WTC11 (cell line): ENCODE measurements around the gene MLXIP. TPM values are rescaled to one million over a fixed set of nuclear protein-coding genes. Genes with fewer than 3 reads are reported as not detected.

ENCODE experiments used
- ATAC-seq: fragments of 200-7000 bp; cut with Tn5 transposase; 2 replicates; pipeline ENCODE4 v1.10.0; 2021; ENCODE audit warnings: mild to moderate bottlenecking, moderate library complexity
- CTCF ChIA-PET: fragments of 300-600 bp; sonication (Branson Sonifier 250); formaldehyde crosslinking; loops from one replicate; lab custom pipeline; 2021; ENCODE audit warnings: antibody characterized with exemption; lab: Charles Lee
- POLR2A ChIA-PET: fragments of 350-600 bp; sonication (Branson Sonifier 250); formaldehyde crosslinking; loops from one replicate; lab custom pipeline; 2021; ENCODE audit warnings: antibody characterized with exemption; lab: Charles Lee
- DNase-seq: peaks from one replicate; pipeline ENCODE4 v3.0.0; 2021; ENCODE audit warnings: low spot score
- H3K27ac Mint-ChIP-seq: 2 replicates; pipeline ENCODE4 v1.8.0; 2021; ENCODE audit warnings: mixed read lengths
- H3K27me3 Mint-ChIP-seq: 2 replicates; pipeline ENCODE4 v1.8.0; 2021; ENCODE audit warnings: low read depth, mild to moderate bottlenecking, moderate library complexity, mixed read lengths
- H3K36me3 Mint-ChIP-seq: 2 replicates; pipeline ENCODE4 v1.8.0; 2021; ENCODE audit warnings: mixed read lengths
- H3K4me1 Mint-ChIP-seq: 2 replicates; pipeline ENCODE4 v1.8.0; 2022; ENCODE audit warnings: mixed read lengths
- H3K4me3 Mint-ChIP-seq: 2 replicates; pipeline ENCODE4 v1.8.0; 2021; ENCODE audit warnings: mild to moderate bottlenecking, moderate library complexity, mixed read lengths
- H3K9me3 Mint-ChIP-seq: 2 replicates; pipeline ENCODE4 v1.8.0; 2021; ENCODE audit warnings: mixed read lengths
- AR ChIP-seq: fragments of 250-450 bp; sonication (Bioruptor Pico); IDR thresholded peaks from 2 replicates; pipeline ENCODE4 v1.9.0; 2021; ENCODE audit warnings: mild to moderate bottlenecking
- CTCF ChIP-seq: fragments of 200-600 bp; IDR thresholded peaks from 2 replicates; pipeline ENCODE4 v1.8.0; 2022; ENCODE audit warnings: antibody characterized with exemption
- E2F4 ChIP-seq: sonication (generic); formaldehyde crosslinking; IDR thresholded peaks from 2 replicates; pipeline ENCODE4 v1.8.1; 2022; ENCODE audit warnings: low read depth, mild to moderate bottlenecking, moderate library complexity, missing genetic modification reagents, borderline replicate concordance
- ERG ChIP-seq: fragments of 250-450 bp; sonication (Bioruptor Pico); IDR thresholded peaks from 2 replicates; pipeline ENCODE4 v1.8.0; 2021; ENCODE audit warnings: mild to moderate bottlenecking
- FOXP4 ChIP-seq: sonication (generic); formaldehyde crosslinking; IDR thresholded peaks from 2 replicates; pipeline ENCODE4 v1.8.0; 2022; ENCODE audit warnings: mild to moderate bottlenecking, missing genetic modification reagents
- MXD4 ChIP-seq: fragments of 250-450 bp; sonication (Bioruptor Pico); IDR thresholded peaks from 2 replicates; pipeline ENCODE4 v1.8.0; 2021; ENCODE audit warnings: mild to moderate bottlenecking, moderate library complexity, borderline replicate concordance
- RELA ChIP-seq: sonication (generic); formaldehyde crosslinking; IDR thresholded peaks from 2 replicates; pipeline ENCODE4 v1.8.1; 2022; ENCODE audit warnings: missing genetic modification reagents, mild to moderate bottlenecking, borderline replicate concordance
- SOX15 ChIP-seq: fragments of 250-450 bp; sonication (Bioruptor Pico); IDR thresholded peaks from 2 replicates; pipeline ENCODE4 v1.9.0; 2021; ENCODE audit warnings: mild to moderate bottlenecking
- ZBTB43 ChIP-seq: sonication (generic); formaldehyde crosslinking; IDR thresholded peaks from 2 replicates; pipeline ENCODE4 v1.8.1; 2023; ENCODE audit warnings: mild to moderate bottlenecking, missing genetic modification reagents
- ZNF138 ChIP-seq: sonication (generic); formaldehyde crosslinking; conservative IDR thresholded peaks from 2 replicates; pipeline ENCODE4 v1.8.1; 2022; ENCODE audit warnings: mild to moderate bottlenecking, moderate library complexity, missing genetic modification reagents
- ZNF317 ChIP-seq: sonication (generic); formaldehyde crosslinking; IDR thresholded peaks from 2 replicates; pipeline ENCODE4 v1.8.1; 2023; ENCODE audit warnings: low read depth, mild to moderate bottlenecking, moderate library complexity, missing genetic modification reagents, borderline replicate concordance
- ZNF396 ChIP-seq: fragments of 250-450 bp; sonication (Bioruptor Pico); IDR thresholded peaks from 2 replicates; pipeline ENCODE4 v1.8.0; 2021; ENCODE audit warnings: mild to moderate bottlenecking, moderate library complexity, borderline replicate concordance
- total RNA-seq: library from RNA; stranded (reverse); gene quantifications from 3 replicates; pipeline ENCODE4 v1.2.3, GENCODE V29; 2021
- TF ChIP-seq, protein P1 (sequence below): sonication (generic); formaldehyde crosslinking; IDR thresholded peaks from 2 replicates; pipeline ENCODE4 v1.8.0; 2022; ENCODE audit warnings: mild to moderate bottlenecking, missing genetic modification reagents
- TF ChIP-seq, protein P2 (sequence below): fragments of 250-450 bp; sonication (Bioruptor Pico); IDR thresholded peaks from 2 replicates; pipeline ENCODE4 v1.9.0; 2021; ENCODE audit warnings: mild to moderate bottlenecking
- TF ChIP-seq, protein P3 (sequence below): fragments of 250-450 bp; sonication (Bioruptor Pico); conservative IDR thresholded peaks from 2 replicates; pipeline ENCODE4 v1.9.0; 2021; ENCODE audit warnings: mild to moderate bottlenecking

The MLXIP gene
- total RNA-seq, 1 experiment from 2014 or later = 49.4 TPM

DNA sequence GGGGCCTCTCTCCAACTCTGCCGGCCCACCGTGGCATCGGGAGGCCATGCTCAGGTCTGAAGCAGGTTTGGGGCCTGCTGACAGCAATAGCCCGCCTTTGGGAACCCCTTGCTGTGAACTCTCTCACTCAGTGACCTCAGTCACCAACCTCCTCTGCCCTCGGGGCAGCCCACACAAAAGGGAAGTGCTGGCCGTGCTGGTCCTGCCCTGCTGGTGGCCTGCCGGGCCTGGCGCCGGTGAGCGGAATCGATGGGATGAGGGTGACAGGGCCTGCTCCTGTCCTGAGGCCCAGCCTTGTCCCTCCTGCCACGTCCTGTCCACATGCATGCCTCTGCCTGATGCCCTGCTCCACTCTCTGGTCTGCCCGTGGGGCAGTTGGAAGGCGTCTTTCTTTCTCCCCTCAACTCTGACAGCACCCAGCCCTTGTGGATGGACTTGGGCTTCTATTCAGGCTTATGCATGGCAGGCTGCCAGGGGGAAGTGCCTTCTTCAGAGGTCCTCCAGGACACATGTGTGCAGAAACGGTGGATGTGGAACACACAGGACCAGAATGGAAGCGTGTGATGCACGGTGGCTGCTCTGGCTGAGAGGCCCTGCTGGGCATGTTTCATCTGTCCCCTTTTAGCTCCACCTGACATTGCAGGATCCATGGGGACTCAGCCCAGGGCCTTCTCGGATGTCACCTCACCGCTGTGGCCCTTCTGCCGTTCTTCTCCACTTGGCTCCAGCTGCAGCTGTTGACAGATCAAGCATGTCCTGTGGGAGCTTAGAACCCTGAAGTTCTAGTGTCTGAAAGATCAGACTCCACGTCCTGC is 63.6 kb downstream of the MLXIP start:
- ATAC-seq = no peak
- CTCF ChIA-PET = interaction anchor here (0.5 to 1.2 kb wide), 3 partner anchors 9 to 385 kb away, joined by 4 to 5 read pairs (median 4); no protein-coding TSS in a partner anchor
- no peak for TF ChIP-seq AR (CRISPR knock-in tag)
- TF ChIP-seq, protein P1, sequence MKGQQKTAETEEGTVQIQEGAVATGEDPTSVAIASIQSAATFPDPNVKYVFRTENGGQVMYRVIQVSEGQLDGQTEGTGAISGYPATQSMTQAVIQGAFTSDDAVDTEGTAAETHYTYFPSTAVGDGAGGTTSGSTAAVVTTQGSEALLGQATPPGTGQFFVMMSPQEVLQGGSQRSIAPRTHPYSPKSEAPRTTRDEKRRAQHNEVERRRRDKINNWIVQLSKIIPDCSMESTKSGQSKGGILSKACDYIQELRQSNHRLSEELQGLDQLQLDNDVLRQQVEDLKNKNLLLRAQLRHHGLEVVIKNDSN (CRISPR knock-in tag) = no peak
- no peak for TF ChIP-seq ERG (CRISPR knock-in tag)
- TF ChIP-seq RELA = no peak
- TF ChIP-seq, protein P2, sequence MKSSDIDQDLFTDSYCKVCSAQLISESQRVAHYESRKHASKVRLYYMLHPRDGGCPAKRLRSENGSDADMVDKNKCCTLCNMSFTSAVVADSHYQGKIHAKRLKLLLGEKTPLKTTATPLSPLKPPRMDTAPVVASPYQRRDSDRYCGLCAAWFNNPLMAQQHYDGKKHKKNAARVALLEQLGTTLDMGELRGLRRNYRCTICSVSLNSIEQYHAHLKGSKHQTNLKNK = no peak
- TF ChIP-seq ZNF317 (CRISPR knock-in tag) = no peak
- TF ChIP-seq MXD4 (CRISPR knock-in tag) = no peak
- no peak for TF ChIP-seq CTCF
- TF ChIP-seq SOX15 (CRISPR knock-in tag) = no peak
- no peak for TF ChIP-seq E2F4 (CRISPR knock-in tag)
- TF ChIP-seq, all 79 proteins: peak for 0

GRCh38 chr12:122142857-122143256 is 64.3 kb downstream of the MLXIP start:
- CTCF ChIA-PET = interaction anchor here (0.5 to 1.2 kb wide), 2 partner anchors 10 to 12 kb away, joined by 4 to 5 read pairs; no protein-coding TSS in a partner anchor
- DNase-seq (no peak), ATAC-seq (no peak)
- TF ChIP-seq, protein P3, sequence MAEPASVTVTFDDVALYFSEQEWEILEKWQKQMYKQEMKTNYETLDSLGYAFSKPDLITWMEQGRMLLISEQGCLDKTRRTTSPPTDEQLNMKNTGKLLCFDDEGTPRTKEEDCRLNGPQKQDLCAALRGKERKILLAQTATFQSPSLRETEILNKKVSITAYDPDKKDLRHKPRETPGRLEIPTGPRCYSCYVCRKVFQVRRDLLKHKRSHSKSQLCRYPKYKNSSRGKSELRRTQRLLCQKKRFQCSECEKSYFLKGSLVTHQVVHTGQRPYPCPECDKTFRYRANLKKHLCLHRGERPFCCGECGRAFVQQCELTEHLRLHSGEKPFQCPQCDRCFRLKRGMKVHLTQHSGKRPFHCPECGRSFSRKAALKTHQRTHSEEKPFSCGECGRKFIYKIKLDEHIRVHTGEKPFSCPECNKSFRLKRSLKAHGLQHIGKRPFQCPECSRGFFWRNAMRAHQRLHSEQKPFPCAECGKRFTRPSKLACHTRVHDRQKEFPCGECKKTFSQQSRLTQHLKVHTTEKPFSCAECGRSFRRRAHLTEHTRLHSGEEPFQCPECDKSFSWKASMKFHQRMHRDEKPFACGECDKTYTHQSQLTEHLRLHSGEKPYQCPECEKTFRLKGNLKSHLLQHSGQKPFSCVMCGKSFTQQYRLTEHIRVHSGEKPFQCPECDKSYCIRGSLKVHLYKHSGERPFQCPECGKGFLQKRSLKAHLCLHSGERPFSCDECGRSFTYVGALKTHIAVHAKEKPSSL (CRISPR knock-in tag) = no peak
- no peak for TF ChIP-seq ZNF138 (CRISPR knock-in tag)
- no peak for TF ChIP-seq MXD4 (CRISPR knock-in tag)
- no peak for TF ChIP-seq ZBTB43 (CRISPR knock-in tag)
- no peak for TF ChIP-seq ZNF396 (CRISPR knock-in tag)
- no peak for TF ChIP-seq FOXP4 (CRISPR knock-in tag)
- POLR2A ChIA-PET = no interaction called here
- H3K4me3 Mint-ChIP-seq = no peak overlapping the region
- H3K27ac Mint-ChIP-seq = no peak overlapping the region
- no peaks in the 10 kb centered on the region for H3K4me1 Mint-ChIP-seq
- H3K27me3 Mint-ChIP-seq = no peaks in the 10 kb centered on the region; the same call in 1 of the 2 replicates
- peaks cover 18% of the 10 kb centered on the region for H3K9me3 Mint-ChIP-seq
- H3K36me3 Mint-ChIP-seq = peaks cover 48% of the 10 kb centered on the region

More for the DNA sequence above, 63.6 kb downstream of the MLXIP start:
- Mint-ChIP-seq H3K36me3 (peaks cover 48% of the 10 kb centered on the region), H3K4me3 (no peak overlapping the region), H3K9me3 (peaks cover 18% of the 10 kb centered on the region), H3K27ac (no peak overlapping the region), H3K27me3 (no peaks in the 10 kb centered on the region; the same call in 1 of the 2 replicates), H3K4me1 (0 out of 2 replicates have a peak, but pooled peaks cover 6% of the 10 kb centered on the region)
- POLR2A ChIA-PET = no interaction called here
- no peak for DNase-seq
